Ascending aorta (tissue), 2 donors: ENCODE data around the gene EHMT1. TPM values are rescaled to one million over a fixed set of nuclear protein-coding genes. Genes with fewer than 3 reads are reported as not detected.

Experiments
- DNase-seq, 2 donors: peaks; one replicate each; pipeline ENCODE4 v3.0.0-alpha.2; 2019; ENCODE audit warnings: low spot score in 2 of 2
- H3K27ac ChIP-seq, 2 donors: fragments of 200-600 bp; sonication (generic); one replicate each; pipeline ENCODE4 v1.5.1; 2016 to 2017; ENCODE audit warnings: mild to moderate bottlenecking in 1 of 2
- H3K27me3 ChIP-seq: fragments of 200-600 bp; sonication (generic); one replicate; pipeline ENCODE4 v1.5.1; 2017
- H3K36me3 ChIP-seq, 2 donors: fragments of 200-600 bp; sonication (generic); one replicate each; pipeline ENCODE4 v1.5.1; 2016
- H3K4me1 ChIP-seq, 2 donors: fragments of 200-600 bp; sonication (generic); one replicate each; pipeline ENCODE4 v1.5.1; 2016 to 2017; ENCODE audit warnings: mild to moderate bottlenecking in 1 of 2
- H3K4me3 ChIP-seq, 2 donors: fragments of 200-600 bp; sonication (generic); one replicate each; pipeline ENCODE4 v1.5.1; 2016 to 2017; ENCODE audit warnings: mild to moderate bottlenecking in 1 of 2
- H3K9me3 ChIP-seq, 2 donors: fragments of 200-600 bp; sonication (generic); one replicate each; pipeline ENCODE4 v1.5.1; 2016
- intact Hi-C: fragments of 100-400 bp; cut with DNase I; formaldehyde crosslinking; loops from one replicate; pipeline ENCODE4 v1.15.1; 2023
- total RNA-seq: library from RNA; depleted of rRNA; stranded (reverse); fragments of >200 nt; gene quantifications from one replicate; pipeline ENCODE4 v1.1.0, GENCODE V29; 2016
- TF ChIP-seq, protein P1 (sequence below), 3 experiments: fragments of 200-600 bp in 2 of 3; fragments of 450-650 bp in 1 of 3; sonication (generic) in 2 of 3; IDR thresholded peaks; one replicate each; pipeline ENCODE4 v1.5.1; 2016 to 2019; ENCODE audit warnings: antibody characterized with exemption in 3 of 3, mild to moderate bottlenecking in 1 of 3, moderate library complexity in 1 of 3

The EHMT1 gene
- total RNA-seq, 1 donor from 2014 or later = 49.9 TPM

- Histone ChIP-seq H3K4me1 (peaks cover 0 to 9% of the 10 kb centered on the region in 2 donors), H3K4me3 (no peak overlapping the region), H3K36me3 (no peaks in the 10 kb centered on the region), H3K9me3 (no peaks in the 10 kb centered on the region), H3K27ac (no peak overlapping the region), H3K27me3 (no peaks in the 10 kb centered on the region)
- intact Hi-C loops = no loop called here
- TF ChIP-seq, protein P1, sequence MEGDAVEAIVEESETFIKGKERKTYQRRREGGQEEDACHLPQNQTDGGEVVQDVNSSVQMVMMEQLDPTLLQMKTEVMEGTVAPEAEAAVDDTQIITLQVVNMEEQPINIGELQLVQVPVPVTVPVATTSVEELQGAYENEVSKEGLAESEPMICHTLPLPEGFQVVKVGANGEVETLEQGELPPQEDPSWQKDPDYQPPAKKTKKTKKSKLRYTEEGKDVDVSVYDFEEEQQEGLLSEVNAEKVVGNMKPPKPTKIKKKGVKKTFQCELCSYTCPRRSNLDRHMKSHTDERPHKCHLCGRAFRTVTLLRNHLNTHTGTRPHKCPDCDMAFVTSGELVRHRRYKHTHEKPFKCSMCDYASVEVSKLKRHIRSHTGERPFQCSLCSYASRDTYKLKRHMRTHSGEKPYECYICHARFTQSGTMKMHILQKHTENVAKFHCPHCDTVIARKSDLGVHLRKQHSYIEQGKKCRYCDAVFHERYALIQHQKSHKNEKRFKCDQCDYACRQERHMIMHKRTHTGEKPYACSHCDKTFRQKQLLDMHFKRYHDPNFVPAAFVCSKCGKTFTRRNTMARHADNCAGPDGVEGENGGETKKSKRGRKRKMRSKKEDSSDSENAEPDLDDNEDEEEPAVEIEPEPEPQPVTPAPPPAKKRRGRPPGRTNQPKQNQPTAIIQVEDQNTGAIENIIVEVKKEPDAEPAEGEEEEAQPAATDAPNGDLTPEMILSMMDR (IDR thresholded peaks at IDR 0.05) = no peak
- DNase-seq = no peak
Observed at GRCh38 chr9:137631345-137632229, 12.8 kb downstream of the EHMT1 start.

- TF ChIP-seq, protein P1 (IDR thresholded peaks at IDR 0.05) = no peak
- Histone ChIP-seq H3K4me1 (peaks cover 0 to 9% of the 10 kb centered on the region in 2 donors), H3K27ac (no peak overlapping the region), H3K4me3 (no peak overlapping the region), H3K9me3 (no peaks in the 10 kb centered on the region), H3K36me3 (no peaks in the 10 kb centered on the region), H3K27me3 (no peaks in the 10 kb centered on the region)
- intact Hi-C loops = no loop called here
- DNase-seq = no peak
Observed at GRCh38 chr9:137632230-137633161, 13.7 kb downstream of the EHMT1 start.

GRCh38 chr9:137634016-137634415, 15.2 kb downstream of the EHMT1 start:
- H3K9me3 ChIP-seq = no peaks in the 10 kb centered on the region
- no peaks in the 10 kb centered on the region for H3K36me3 ChIP-seq
- no peaks in the 10 kb centered on the region for H3K27me3 ChIP-seq
- TF ChIP-seq, protein P1 (IDR thresholded peaks at IDR 0.05) = no peak
- no peak overlapping the region for H3K27ac ChIP-seq
- intact Hi-C loops = no loop called here
- no peak overlapping the region for H3K4me3 ChIP-seq
- peaks cover 0 to 7% of the 10 kb centered on the region in 2 donors for H3K4me1 ChIP-seq
- DNase-seq = no peak

DNA sequence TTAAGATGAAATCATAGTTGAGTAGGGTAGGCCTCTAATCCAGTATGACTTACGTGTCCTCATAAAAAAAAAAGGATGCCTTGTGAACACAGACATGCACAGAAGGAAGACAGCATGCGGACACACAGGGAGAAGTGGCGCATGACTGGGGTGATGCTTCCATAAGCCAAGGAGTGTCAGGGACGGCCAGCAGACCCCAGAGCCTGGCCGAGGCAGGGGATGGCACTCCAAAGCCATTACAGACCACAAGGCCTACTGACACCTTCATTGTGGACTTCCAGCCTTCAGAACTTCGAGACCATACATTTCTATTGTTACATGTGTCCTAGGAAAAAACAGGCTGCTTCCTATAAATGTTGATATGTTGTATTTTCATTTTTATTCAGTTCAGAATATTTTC, 19.9 kb downstream of the EHMT1 start:
- no peak for DNase-seq
- intact Hi-C loops = no loop called here
- H3K36me3 ChIP-seq = peaks cover 0 to 3% of the 10 kb centered on the region in 2 donors
- H3K27ac ChIP-seq = no peak overlapping the region
- no peak overlapping the region for H3K4me3 ChIP-seq
- no peaks in the 10 kb centered on the region for H3K9me3 ChIP-seq
- no peaks in the 10 kb centered on the region for H3K4me1 ChIP-seq
- TF ChIP-seq, protein P1 (IDR thresholded peaks at IDR 0.05) = no peak
- H3K27me3 ChIP-seq = no peaks in the 10 kb centered on the region

- Histone ChIP-seq H3K4me1 (no peaks in the 10 kb centered on the region), H3K9me3 (no peaks in the 10 kb centered on the region), H3K27ac (no peak overlapping the region), H3K27me3 (no peaks in the 10 kb centered on the region), H3K36me3 (peaks cover 0 to 6% of the 10 kb centered on the region in 2 donors), H3K4me3 (no peak overlapping the region)
- DNase-seq = no peak
- intact Hi-C loops = no loop called here
- TF ChIP-seq, protein P1 (IDR thresholded peaks at IDR 0.05) = no peak
Observed at GRCh38 chr9:137639303-137640051, 20.7 kb downstream of the EHMT1 start.
